SK-N-SH (cell line): ENCODE measurements around the gene SFT2D1. TPM values are rescaled to one million over a fixed set of nuclear protein-coding genes. Genes with fewer than 3 reads are reported as not detected.

Source experiments
- CTCF ChIA-PET: fragments of 300-600, 350-600 bp; formaldehyde crosslinking; extraction: SDS; loops from one replicate; lab custom pipeline; 2021; lab: Yijun Ruan, JAX
- POLR2A ChIA-PET: fragments of 350-600 bp; sonication (Branson Sonifier 250); formaldehyde crosslinking; extraction: SDS; loops from one replicate; lab custom pipeline; 2020; ENCODE audit warnings: antibody characterized with exemption, inconsistent platforms; lab: Yijun Ruan, JAX
- DNase-seq: peaks from one replicate; pipeline ENCODE4 v3.0.0; 2012
- H2AFZ ChIP-seq: fragments of 200-600 bp; sonication (generic); 2 replicates; pipeline ENCODE4 v1.8.1; 2016; ENCODE audit warnings: antibody characterized with exemption, mild to moderate bottlenecking, low read depth
- H3F3A ChIP-seq: fragments of 200-600 bp; sonication (generic); replicated peaks from 2 replicates; pipeline ENCODE3; 2016; ENCODE audit warnings: antibody characterized with exemption, mild to moderate bottlenecking; ENCODE audit not compliant: insufficient read depth
- H3K27ac ChIP-seq, 2 experiments: fragments of 200-500 bp in 1 of 2; fragments of 200-600 bp in 1 of 2; sonication (Bioruptor generic) in 1 of 2; sonication (generic), shearing (Covaris generic) in 1 of 2; 2 replicates each; pipeline versions ENCODE4 v1.5.1 to v1.6.1; 2014 to 2016; ENCODE audit warnings: low read depth in 2 of 2, inconsistent platforms in 1 of 2, low read length in 1 of 2, mild to moderate bottlenecking in 1 of 2, mixed read lengths in 1 of 2
- H3K27me3 ChIP-seq: fragments of 200-600 bp; sonication (generic), shearing (Covaris generic); 2 replicates; pipeline ENCODE4 v1.6.1; 2016; ENCODE audit warnings: mixed run types; ENCODE audit not compliant: insufficient read depth
- H3K36me3 ChIP-seq, 2 experiments: fragments of 200-500 bp in 1 of 2; fragments of 200-600 bp in 1 of 2; sonication (Bioruptor generic) in 1 of 2; sonication (generic) in 1 of 2; replicated peaks in 1 of 2; 2 replicates each; pipeline versions ENCODE3 to v1.5.1; 2014 to 2016; ENCODE audit warnings: low read length in 1 of 2, mild to moderate bottlenecking in 1 of 2; ENCODE audit not compliant: insufficient read depth in 2 of 2, control insufficient read depth in 1 of 2
- H3K4me1 ChIP-seq, 2 experiments: fragments of 200-500 bp in 1 of 2; fragments of 200-600 bp in 1 of 2; sonication (Bioruptor generic) in 1 of 2; sonication (generic), shearing (Covaris generic) in 1 of 2; 2 replicates each; pipeline versions ENCODE4 v1.5.1 to v1.6.1; 2014 to 2016; ENCODE audit warnings: low read depth in 1 of 2, low read length in 1 of 2, mixed run types in 1 of 2; ENCODE audit not compliant: insufficient read depth in 2 of 2, control insufficient read depth in 1 of 2
- H3K4me2 ChIP-seq: fragments of 200-600 bp; sonication (generic), shearing (Covaris generic); 2 replicates; pipeline ENCODE4 v1.6.1; 2017; ENCODE audit warnings: mixed run types
- H3K4me3 ChIP-seq, 2 experiments: fragments of 200-500 bp in 1 of 2; fragments of 200-600 bp in 1 of 2; sonication (Bioruptor generic) in 1 of 2; sonication (generic), shearing (Covaris generic) in 1 of 2; 2 replicates each; pipeline versions ENCODE4 v1.5.1 to v1.8.1; 2014 to 2016; ENCODE audit warnings: low read depth in 2 of 2, inconsistent platforms in 1 of 2, low read length in 1 of 2, mild to moderate bottlenecking in 1 of 2, mixed read lengths in 1 of 2, moderate library complexity in 1 of 2
- H3K79me2 ChIP-seq: fragments of 200-600 bp; sonication (generic); 2 replicates; pipeline ENCODE4 v1.8.1; 2017; ENCODE audit warnings: mild to moderate bottlenecking; ENCODE audit not compliant: insufficient read depth
- H3K9ac ChIP-seq: fragments of 200-600 bp; sonication (generic); 2 replicates; pipeline ENCODE4 v1.6.1; 2017; ENCODE audit warnings: mixed run types
- H3K9me2 ChIP-seq: fragments of 200-600 bp; sonication (generic); 2 replicates; pipeline ENCODE4 v1.6.1; 2017; ENCODE audit warnings: mixed run types
- H3K9me3 ChIP-seq: fragments of 200-600 bp; sonication (generic); 2 replicates; pipeline ENCODE4 v1.6.1; 2017; ENCODE audit warnings: mixed run types, mild to moderate bottlenecking, moderate library complexity
- H4K20me1 ChIP-seq: fragments of 200-600 bp; sonication (generic); 2 replicates; pipeline ENCODE4 v1.6.1; 2017; ENCODE audit warnings: mild to moderate bottlenecking, mixed run types; ENCODE audit not compliant: insufficient read depth
- CHD2 ChIP-seq: fragments of 150-350 bp; IDR thresholded peaks from 2 replicates; pipeline ENCODE4 v1.6.1; 2018; ENCODE audit warnings: low read length; ENCODE audit not compliant: partially characterized antibody
- CTCF ChIP-seq: fragments of 200-600 bp; sonication (generic); IDR thresholded peaks from 2 replicates; pipeline ENCODE4 v1.6.1; 2017; ENCODE audit warnings: antibody characterized with exemption, mild to moderate bottlenecking, moderate library complexity
- FOSL2 ChIP-seq: IDR thresholded peaks from 2 replicates; pipeline ENCODE4 v1.4.0; 2012; ENCODE audit warnings: low read depth, mild to moderate bottlenecking, moderate library complexity, borderline replicate concordance
- FOXJ3 ChIP-seq: sonication (generic); formaldehyde crosslinking; IDR thresholded peaks from 2 replicates; pipeline ENCODE4 v1.5.1; 2020; ENCODE audit warnings: mild to moderate bottlenecking, missing genetic modification reagents
- FOXM1 ChIP-seq: IDR thresholded peaks from 2 replicates; pipeline ENCODE4 v1.4.0; 2012; ENCODE audit warnings: low read depth, mild to moderate bottlenecking
- JUND ChIP-seq: IDR thresholded peaks from 2 replicates; pipeline ENCODE4 v1.4.0; 2012
- MAX ChIP-seq: IDR thresholded peaks from 2 replicates; pipeline ENCODE4 v1.4.0; 2012; ENCODE audit warnings: low read depth
- MEF2A ChIP-seq: IDR thresholded peaks from 2 replicates; pipeline ENCODE4 v1.4.0; 2012; ENCODE audit warnings: low read depth, borderline replicate concordance
- RAD21 ChIP-seq: IDR thresholded peaks from 2 replicates; pipeline ENCODE4 v1.6.1; 2012; ENCODE audit warnings: mild to moderate bottlenecking, low read length
- REST ChIP-seq: IDR thresholded peaks from 2 replicates; pipeline ENCODE4 v1.6.1; 2012; ENCODE audit warnings: mild to moderate bottlenecking, low read depth, low read length, moderate library complexity
- RFX5 ChIP-seq: IDR thresholded peaks from 2 replicates; pipeline ENCODE4 v1.6.1; 2012; ENCODE audit warnings: mild to moderate bottlenecking, improper control_type of control experiment, low read length
- RXRA ChIP-seq: IDR thresholded peaks from 2 replicates; pipeline ENCODE4 v1.4.0; 2012; ENCODE audit warnings: low read depth, mild to moderate bottlenecking, borderline replicate concordance
- SMC3 ChIP-seq: IDR thresholded peaks from 2 replicates; pipeline ENCODE4 v1.6.1; 2012; ENCODE audit warnings: low read depth, low read length, improper control_type of control experiment
- TAF1 ChIP-seq: IDR thresholded peaks from 2 replicates; pipeline ENCODE4 v1.6.1; 2012; ENCODE audit warnings: low read depth, mild to moderate bottlenecking, low read length, moderate library complexity, borderline replicate concordance
- TEAD4 ChIP-seq: IDR thresholded peaks from 2 replicates; pipeline ENCODE4 v1.4.0; 2012; ENCODE audit warnings: mild to moderate bottlenecking, borderline replicate concordance; ENCODE audit not compliant: insufficient read depth
- USF2 ChIP-seq: fragments of 150-350 bp; IDR thresholded peaks from 2 replicates; pipeline ENCODE4 v1.6.1; 2017; ENCODE audit warnings: antibody characterized with exemption, low read length, low read depth, borderline replicate concordance
- YY1 ChIP-seq: IDR thresholded peaks from 2 replicates; pipeline ENCODE4 v1.4.0; 2012; ENCODE audit warnings: low read depth, mild to moderate bottlenecking
- WGBS: methylation state at CpG from one replicate; pipeline ENCODE4 v1.1.6; 2017; ENCODE audit warnings: low lambda C conversion rate; 5-methylcytosine and 5-hydroxymethylcytosine counted together
- polyA plus RNA-seq, 3 experiments: library from polyadenylated mRNA; depleted of rRNA; stranded (reverse); fragments of >200 nt; gene quantifications; 2 replicates each; pipeline ENCODE4 v1.2.3, GENCODE V29; 2012

SFT2D1 gene
- polyA plus RNA-seq, 1 of the 3 experiments (the other 2 are of a cell fraction), result 131 TPM

- WGBS, result 83% methylated on average over 13 of the region's 13 CpGs
- Histone ChIP-seq H3K4me2 (no peak overlapping the region), H4K20me1 (no peaks in the 10 kb centered on the region), H3K36me3 (no peaks in the 10 kb centered on the region), H3K9ac (no peak overlapping the region), H3K4me3 (no peak overlapping the region), H3F3A (peaks cover 14% of the 10 kb centered on the region), H3K27ac (no peak overlapping the region), H3K27me3 (no peaks in the 10 kb centered on the region), H3K4me1 (no peaks in the 10 kb centered on the region), H2AFZ (no peak overlapping the region), H3K9me2 (0 out of 2 replicates have a peak, but pooled peaks cover 3% of the 10 kb centered on the region), H3K79me2 (no peaks in the 10 kb centered on the region), H3K9me3 (no peaks in the 10 kb centered on the region)
- no peak for DNase-seq
- POLR2A ChIA-PET, result no interaction called here
- CTCF ChIA-PET, result interaction anchor here (1.0 to 2.1 kb wide), 4 partner anchors 11 to 113 kb away, joined by 3 to 15 read pairs (median 6); no protein-coding TSS in a partner anchor
- TF ChIP-seq YY1 (no peak), SMC3 (no peak), FOXJ3 (CRISPR knock-in tag) (no peak), RXRA (no peak), USF2 (no peak), REST (no peak), FOXM1 (no peak), RFX5 (no peak), JUND (no peak), CHD2 (no peak), FOSL2 (no peak), RAD21 (no peak), TAF1 (no peak), CTCF (no peak), MEF2A (no peak), MAX (no peak), TEAD4 (no peak)
These were observed 46.1 kb upstream of the SFT2D1 start for GRCh38 chr6:166388290-166389004.
